ENCODE results near the gene EPB41L2.
"Not testable (repeated sequence)": the region's sequence is repeated elsewhere in the genome, so short reads cannot be mapped to it uniquely, and the experiment has no call there.

Gene EPB41L2

GRCh38 chr6:131003488-131004386, 59.3 kb downstream of the EPB41L2 start:
- no peak for DNase-seq (ENCODE audit: low read depth in 3 of 3)

DNA sequence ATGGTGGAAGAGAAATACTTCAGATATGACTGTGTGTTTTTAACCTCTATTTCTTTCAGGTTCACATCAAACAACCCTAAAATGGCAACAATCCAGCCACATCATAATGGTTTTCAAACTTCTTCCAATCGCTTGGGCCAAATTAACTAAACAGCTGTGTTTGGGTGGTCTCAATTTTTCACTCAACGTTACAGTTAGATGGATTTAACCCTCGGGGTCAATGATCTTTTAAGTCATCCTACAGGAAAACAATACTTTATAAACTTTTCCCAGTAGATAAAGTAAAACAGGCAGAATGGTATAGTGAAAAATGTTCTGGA, 60.4 kb downstream of the EPB41L2 start:
- no peak for DNase-seq (ENCODE audit: low read depth in 3 of 3)

DNA sequence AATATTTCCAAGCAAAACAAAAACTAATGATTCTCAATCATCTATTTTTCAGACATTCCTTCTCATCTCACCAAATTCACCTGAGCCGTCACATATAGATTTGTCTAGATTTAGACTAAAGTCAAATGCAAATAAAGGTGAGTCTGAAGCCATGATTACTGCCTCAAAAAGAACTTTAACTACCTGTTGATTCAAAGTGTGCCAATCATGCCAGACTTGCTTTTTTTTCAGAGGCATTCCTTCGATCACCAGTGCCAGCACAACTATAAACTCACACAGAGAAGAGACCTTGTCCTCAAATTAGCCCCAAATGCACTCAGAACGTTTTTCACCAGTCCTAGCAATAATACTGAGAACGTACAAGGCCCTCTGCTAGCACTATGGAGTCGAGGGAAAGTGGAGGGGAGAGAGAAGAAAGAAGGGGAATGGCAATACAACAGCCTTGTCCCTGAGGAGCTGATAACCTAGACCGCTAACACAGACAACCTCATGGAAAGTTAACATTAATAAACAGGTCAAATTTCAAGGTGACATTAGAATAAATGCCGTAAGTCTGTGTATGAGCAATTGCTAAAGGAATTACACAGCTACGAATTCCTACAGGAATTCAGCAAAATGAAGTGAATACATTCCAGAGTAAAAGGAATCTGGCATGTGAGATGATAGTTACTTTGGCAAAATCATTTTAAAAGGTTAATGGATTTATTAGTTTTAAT, 60.9 kb downstream of the EPB41L2 start:
- no peak for DNase-seq (ENCODE audit: low read depth in 3 of 3)

DNA sequence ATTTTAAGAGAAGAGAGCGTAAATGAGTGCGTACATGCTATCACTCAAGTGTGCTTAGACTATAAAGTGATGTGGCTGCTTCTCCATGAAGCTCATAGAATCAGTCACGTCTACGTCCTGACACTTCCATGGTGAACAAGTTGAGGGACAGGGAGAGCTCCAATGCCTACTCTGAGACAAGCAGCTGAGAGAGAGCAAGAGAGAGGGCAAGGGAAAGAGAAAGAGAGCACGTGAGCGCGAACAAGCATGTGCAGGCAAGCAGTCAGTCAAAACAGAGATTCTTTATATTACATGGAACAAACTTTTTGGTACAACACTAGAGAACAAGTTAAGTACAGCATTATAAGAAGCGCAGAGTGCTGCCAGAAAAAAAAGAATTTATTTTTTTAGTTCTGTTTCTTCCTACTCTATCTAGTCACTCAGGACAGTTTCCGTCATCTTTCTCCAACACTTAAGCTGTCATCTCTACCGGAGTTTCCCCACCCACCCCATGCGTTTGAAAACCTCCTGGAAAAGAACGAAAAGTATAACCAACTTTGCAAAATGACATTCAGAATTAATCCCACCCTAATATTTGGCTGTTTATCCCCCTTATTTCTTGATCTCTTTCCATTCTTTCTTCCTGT, 61.8 kb downstream of the EPB41L2 start:
- DNase-seq (ENCODE audit: low read depth in 3 of 3): no peak

DNA sequence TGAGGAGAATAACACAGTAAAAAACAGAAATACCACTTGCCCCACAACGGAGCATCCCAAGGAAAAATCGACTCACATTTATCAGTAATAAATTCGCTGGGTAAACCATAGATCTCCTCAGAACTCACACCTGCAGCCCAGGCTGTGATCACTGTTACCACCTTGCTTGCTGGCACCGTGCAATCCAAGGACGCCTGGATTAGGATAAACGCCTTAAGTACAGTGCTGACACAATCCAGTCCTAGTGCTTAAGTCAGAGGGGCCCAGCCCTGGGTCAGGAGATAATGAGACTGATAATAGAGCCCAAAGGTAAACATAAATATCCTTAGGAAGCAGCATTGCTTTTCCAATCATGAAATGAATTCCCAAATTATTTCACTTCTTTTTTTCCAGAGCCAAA, 62.5 kb downstream of the EPB41L2 start:
- DNase-seq (ENCODE audit: low read depth in 3 of 3): no peak

DNA sequence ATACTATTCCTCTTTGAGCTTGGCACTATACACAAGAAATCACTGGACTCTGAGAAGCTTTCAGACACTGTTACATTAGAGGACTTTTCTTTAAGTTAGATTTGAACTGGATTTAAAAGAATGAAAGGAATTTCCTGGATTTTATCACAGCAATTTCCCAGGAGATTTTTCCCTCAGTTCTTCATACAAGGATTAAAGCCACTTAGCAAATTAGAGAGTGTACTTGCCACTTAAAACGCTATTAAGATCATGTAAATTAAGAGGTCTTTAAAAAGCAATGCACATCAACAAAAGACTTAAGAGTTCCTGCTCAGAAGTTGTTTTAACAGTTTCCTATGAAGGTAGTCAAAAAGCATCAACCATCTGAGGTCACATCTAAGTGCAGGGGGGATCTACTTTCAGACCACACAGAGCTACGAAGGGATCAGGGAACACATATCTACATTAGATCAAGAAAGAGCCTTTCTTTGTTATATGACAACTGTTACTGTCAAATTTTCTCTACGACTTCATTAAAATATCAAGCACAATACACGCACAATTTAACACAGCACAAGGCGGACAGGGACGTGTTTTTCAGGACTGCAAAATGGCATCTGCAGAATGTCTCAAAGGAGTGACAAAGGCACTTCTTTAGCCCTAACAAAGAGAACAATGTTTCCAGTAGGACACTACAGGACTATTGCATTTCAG, 65.8 kb downstream of the EPB41L2 start:
- no peak for DNase-seq (ENCODE audit: low read depth in 3 of 3)

DNA sequence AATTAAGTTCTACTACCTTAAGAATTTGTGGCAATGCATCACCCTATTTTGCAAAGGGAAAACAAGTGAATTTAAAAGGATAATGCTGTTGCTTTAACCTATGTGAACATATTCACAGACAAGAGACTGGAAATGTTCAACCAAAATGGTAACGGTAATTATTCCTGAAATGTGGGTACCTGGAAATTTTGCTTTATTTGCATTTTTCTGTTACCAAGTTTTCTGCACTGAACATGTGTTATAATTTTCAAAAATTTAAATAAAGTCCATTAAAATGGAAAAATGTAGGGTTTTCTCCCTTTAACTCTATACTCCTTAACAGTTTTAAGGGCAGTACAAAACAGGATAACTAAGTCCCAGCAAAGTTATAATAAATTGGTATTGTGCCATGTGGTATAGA, 66.4 kb downstream of the EPB41L2 start:
- no peak for DNase-seq (ENCODE audit: low read depth in 3 of 3)

DNA sequence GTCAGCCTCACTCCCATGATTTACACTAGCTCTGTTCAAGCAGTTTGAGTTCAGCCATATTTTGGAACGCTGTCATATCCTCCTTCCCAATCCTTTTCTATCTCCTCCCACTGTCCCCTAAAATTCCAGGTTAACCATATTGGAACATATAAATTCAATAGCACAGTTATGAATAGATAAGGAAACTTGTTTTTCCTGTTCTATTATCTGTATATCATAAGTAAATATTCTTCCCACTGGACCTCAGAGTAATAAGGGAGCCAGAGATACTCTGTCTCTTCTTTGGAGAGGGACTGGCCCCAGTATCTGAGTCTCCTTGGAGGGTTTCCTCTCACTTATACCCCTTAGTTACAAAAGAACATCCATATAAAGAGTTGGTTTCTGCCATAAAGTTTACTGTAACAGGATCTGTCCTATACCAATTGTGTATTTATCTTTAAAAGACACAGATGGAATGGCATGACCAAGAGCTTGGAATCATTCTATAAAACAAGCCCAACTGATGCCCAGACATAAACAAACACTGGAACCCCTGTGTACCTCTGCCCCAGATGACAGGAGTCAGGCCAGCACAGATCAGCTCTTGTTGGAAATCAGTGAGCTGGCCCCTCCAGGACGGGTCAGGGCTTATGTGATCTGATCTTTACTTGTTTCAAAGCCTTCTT, 67.1 kb downstream of the EPB41L2 start:
- DNase-seq (ENCODE audit: low read depth in 3 of 3): no peak

- DNase-seq (ENCODE audit: low read depth in 3 of 3): no peak
Observed at GRCh38 chr6:130994319-130995097, 68.5 kb downstream of the EPB41L2 start.

DNA sequence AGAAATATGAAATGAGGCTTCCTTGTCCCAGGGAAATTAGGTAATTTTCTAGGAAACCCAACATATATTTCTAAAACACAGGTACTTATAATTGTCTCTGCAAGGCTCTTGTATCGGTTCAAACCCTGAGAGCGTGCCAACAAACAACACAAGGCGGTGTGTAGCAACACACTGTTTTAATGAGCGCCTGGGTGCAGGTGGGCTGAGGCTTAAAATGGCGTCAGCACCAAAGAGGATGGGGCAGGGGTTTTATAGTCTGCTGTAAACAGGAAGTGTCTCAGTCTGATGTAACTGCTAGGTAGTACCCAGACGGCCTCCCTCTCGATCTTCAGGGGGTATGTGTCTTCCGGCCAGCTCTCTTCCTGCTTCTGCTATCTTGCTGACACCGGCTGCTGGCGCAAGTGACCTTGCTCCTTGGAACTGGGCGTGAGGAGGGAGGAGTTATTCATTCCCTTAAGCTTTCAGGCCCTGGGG, 69.7 kb downstream of the EPB41L2 start:
- DNase-seq (ENCODE audit: low read depth in 3 of 3): no peak

DNA sequence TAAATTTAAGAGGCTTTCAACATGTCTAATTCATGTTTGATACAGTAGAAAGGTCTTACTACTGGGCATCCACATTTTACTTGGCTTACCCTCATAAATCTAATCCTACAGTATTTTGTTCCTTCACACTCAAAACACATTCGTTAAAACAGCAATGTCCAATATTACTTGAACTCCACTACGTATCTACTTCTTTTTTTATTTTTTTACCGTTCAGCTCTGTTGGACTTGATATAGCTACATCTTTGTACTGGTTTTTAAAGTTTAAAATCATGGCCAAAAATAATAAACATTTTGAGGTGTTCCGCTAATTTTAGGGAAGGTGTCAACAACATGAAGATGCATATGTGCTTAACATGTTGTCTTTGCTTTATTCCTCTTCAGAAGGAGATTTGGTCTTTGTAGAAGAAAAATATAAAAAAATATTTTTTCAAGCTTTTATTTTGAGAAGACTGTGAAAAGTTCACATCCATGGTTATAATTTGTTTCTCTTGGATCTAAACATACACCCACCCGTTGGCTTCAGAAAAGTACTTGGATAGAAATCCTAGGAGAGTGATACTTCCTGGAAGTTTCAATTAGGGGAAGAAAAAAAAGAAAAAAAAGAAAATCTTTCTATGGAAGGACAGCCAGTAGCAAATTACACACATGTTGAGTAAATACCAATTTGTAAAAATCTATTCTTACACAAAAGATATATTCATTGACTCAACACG, 71.5 kb downstream of the EPB41L2 start:
- DNase-seq (ENCODE audit: low read depth in 3 of 3): no peak

DNA sequence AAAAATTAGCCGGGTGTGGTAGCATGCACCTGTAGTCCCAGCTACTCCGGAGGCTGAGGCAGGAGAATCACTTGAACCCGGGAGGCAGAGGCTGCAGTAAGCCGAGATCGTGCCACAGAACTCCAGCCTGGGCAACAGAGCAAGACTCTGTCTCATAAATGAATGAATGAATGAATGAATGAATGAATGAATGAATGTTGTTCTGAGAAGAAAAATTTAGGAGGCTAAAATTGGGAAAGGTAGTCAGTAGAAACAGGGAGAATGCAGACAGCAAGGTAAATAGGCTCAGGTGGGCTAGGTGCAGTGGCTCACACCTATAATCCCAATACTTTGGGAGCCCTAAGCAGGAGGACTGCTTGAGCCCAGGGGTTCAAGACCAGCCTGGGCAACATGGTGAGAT, 75.5 kb downstream of the EPB41L2 start:
- DNase-seq (ENCODE audit: low read depth in 3 of 3): not testable (repeated sequence)

DNA sequence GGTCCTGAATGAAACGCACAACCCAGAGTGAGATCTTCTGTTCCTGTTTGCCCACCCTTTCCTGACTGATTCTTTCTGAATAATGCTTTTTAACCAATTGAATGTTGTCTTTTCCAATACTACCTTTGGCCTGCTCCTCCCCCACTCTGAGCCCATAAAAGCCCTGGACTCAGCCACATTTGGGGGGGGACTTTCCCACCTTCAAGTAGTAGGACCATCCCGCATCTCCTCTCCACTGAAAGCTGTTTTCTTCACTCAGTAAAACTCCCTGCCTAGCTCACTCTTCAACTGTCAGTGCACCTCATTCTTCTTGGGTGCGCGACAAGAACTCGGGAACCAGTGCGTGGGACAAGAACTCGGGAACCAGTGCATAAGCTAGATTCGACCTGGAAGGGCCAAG, 77.9 kb downstream of the EPB41L2 start:
- DNase-seq (ENCODE audit: low read depth in 3 of 3): no peak

- no peak for DNase-seq (ENCODE audit: low read depth in 3 of 3)
Observed at GRCh38 chr6:130982941-130983456, 80.0 kb downstream of the EPB41L2 start.

DNA sequence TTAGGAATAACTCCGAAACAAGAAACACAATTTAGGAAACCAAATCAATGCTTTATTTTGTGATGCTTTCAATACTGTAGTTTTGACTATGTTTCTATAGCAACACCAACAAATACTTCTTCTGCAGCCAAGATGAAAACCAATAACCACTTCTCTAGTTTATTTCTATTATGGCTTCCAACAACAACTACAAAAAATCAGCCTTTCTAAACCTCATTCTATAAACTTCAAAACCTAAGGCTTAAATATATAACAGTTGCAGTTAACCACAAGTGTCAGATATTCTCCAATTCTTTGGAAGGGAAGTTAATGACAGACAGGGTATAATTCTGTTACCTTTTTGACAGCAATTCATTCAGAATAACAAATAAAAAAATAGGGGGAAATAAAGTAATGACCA, 80.9 kb downstream of the EPB41L2 start:
- DNase-seq (ENCODE audit: low read depth in 3 of 3): no peak

- no peak for DNase-seq (ENCODE audit: low read depth in 3 of 3)
Observed at GRCh38 chr6:130981409-130981808, 81.6 kb downstream of the EPB41L2 start.

- DNase-seq (ENCODE audit: low read depth in 3 of 3): no peak
Observed at GRCh38 chr6:130980310-130981032, 82.6 kb downstream of the EPB41L2 start.

DNA sequence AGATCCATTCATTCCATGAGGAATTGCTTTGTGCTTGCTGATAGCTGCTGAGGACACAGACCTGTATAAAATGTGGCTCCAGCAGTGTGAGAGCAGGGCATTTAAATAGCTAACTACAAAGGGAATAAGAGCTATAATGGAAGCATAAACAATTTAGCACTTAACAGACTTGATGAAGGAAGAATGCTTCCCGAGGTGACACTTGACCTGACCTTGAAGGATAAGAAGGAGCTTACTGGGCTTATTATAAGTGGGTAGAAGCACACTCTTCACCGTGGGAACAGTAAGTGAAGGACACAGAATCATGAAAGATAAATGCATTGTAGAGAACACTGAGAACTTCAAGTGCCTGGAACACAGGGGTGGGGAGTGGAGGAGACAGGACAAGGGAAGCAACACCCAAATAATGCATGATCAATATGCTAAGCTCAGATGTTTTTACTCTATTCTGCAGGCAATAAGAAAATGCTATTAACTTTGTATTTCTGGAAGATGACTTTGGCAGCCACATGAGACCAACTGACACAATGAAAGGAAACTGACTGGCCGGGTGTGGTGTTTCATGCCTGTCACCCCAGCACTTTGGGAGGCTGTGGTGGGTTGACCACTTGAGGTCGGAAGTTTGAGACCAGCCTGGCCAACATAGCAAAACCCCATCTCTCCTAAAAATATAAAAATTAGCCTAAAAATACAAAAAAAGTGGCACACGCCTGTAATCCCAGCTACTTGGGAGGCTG, 84.2 kb downstream of the EPB41L2 start:
- DNase-seq (ENCODE audit: low read depth in 3 of 3): no peak
